Fibroblast of lung (primary cell): Measurements from ENCODE around the gene TPCN2. TPM values are rescaled to one million over a fixed set of nuclear protein-coding genes. Genes with fewer than 3 reads are reported as not detected.
"Not testable (repeated sequence)": the region's sequence is repeated elsewhere in the genome, so short reads cannot be mapped to it uniquely, and the experiment has no call there.

Experiments
- DNase-seq, 2 donors: peaks; one replicate each; pipeline versions ENCODE4 v3.0.0 to v3.0.0-alpha.2; 2010; ENCODE audit warnings: low read depth in 2 of 2
- H2AFZ ChIP-seq: 2 replicates; pipeline ENCODE4 v1.5.1; 2012; ENCODE audit warnings: low read length, control low read depth, inconsistent platforms
- H3K27ac ChIP-seq: 2 replicates; pipeline ENCODE4 v1.5.1; 2011; ENCODE audit warnings: low read length, control low read depth; ENCODE audit not compliant: insufficient read depth
- H3K27me3 ChIP-seq: 2 replicates; pipeline ENCODE4 v1.5.1; 2011; ENCODE audit warnings: mild to moderate bottlenecking, low read length; ENCODE audit not compliant: control insufficient read depth, insufficient read depth
- H3K36me3 ChIP-seq: 2 replicates; pipeline ENCODE4 v1.5.1; 2011; ENCODE audit warnings: low read length; ENCODE audit not compliant: control insufficient read depth, insufficient read depth
- H3K4me1 ChIP-seq: 2 replicates; pipeline ENCODE4 v1.5.1; 2011; ENCODE audit warnings: low read length; ENCODE audit not compliant: control insufficient read depth, insufficient read depth; ENCODE audit errors: extremely low read depth
- H3K4me2 ChIP-seq: 2 replicates; pipeline ENCODE4 v1.5.1; 2011; ENCODE audit warnings: low read length, control low read depth; ENCODE audit not compliant: insufficient read depth; ENCODE audit errors: extremely low read depth
- H3K4me3 ChIP-seq, 4 experiments: fragments of 200-600 bp in 1 of 4; sonication (generic) in 1 of 4; replicated peaks in 1 of 4; 2 replicates each; pipeline ENCODE4 v1.5.1; 2011 to 2016; ENCODE audit warnings: low read length in 4 of 4, low read depth in 3 of 4, mild to moderate bottlenecking in 3 of 4, control low read depth in 2 of 4, inconsistent platforms in 1 of 4, mixed read lengths in 1 of 4; ENCODE audit not compliant: insufficient read depth in 1 of 4; ENCODE audit errors: control extremely low read depth in 1 of 4
- H3K79me2 ChIP-seq: 2 replicates; pipeline ENCODE4 v1.5.1; 2012; ENCODE audit warnings: mild to moderate bottlenecking, low read length, inconsistent platforms; ENCODE audit not compliant: control insufficient read depth, insufficient read depth
- H3K9ac ChIP-seq: 2 replicates; pipeline ENCODE4 v1.5.1; 2011; ENCODE audit warnings: mild to moderate bottlenecking, low read length, control low read depth; ENCODE audit not compliant: insufficient read depth
- H3K9me3 ChIP-seq: 2 replicates; pipeline ENCODE4 v1.5.1; 2012; ENCODE audit warnings: low read depth, low read length; ENCODE audit not compliant: control insufficient read depth, insufficient read depth
- H4K20me1 ChIP-seq: 2 replicates; pipeline ENCODE4 v1.5.1; 2011; ENCODE audit warnings: low read length; ENCODE audit not compliant: control insufficient read depth, insufficient read depth; ENCODE audit errors: extremely low read depth
- CTCF ChIP-seq, 2 donors: IDR thresholded peaks in 1 of 2; conservative IDR thresholded peaks in 1 of 2; 1 replicate in 1 of 2; 2 replicates in 1 of 2; pipeline ENCODE4 v1.5.1; 2011 to 2012; ENCODE audit warnings: low read length in 2 of 2, control low read depth in 1 of 2, inconsistent platforms in 1 of 2, low read depth in 1 of 2, mild to moderate bottlenecking in 1 of 2
- EZH2 ChIP-seq: IDR thresholded peaks from 2 replicates; pipeline ENCODE4 v1.5.1; 2012; ENCODE audit warnings: low read length, control low read depth, mild to moderate bottlenecking; ENCODE audit errors: missing control alignments
- polyA plus RNA-seq, 2 donors: library from polyadenylated mRNA; depleted of rRNA in 1 of 2; stranded (reverse) in 1 of 2; unstranded in 1 of 2; fragments of >200 nt; gene quantifications; 2 replicates each; pipeline ENCODE4 v1.2.1, GENCODE V29; 2011 to 2012; ENCODE audit warnings: missing spikeins in 1 of 2
- total RNA-seq: library from RNA; depleted of rRNA; stranded (reverse); fragments of >200 nt; gene quantifications from 2 replicates; pipeline ENCODE4 v1.2.1, GENCODE V29; 2014

Gene TPCN2
- total and polyA plus RNA-seq, 2 donors (not counting 1 experiment from before 2014, with no cell fraction given): 9.7 to 11.7 TPM

- Histone ChIP-seq H4K20me1 (no peaks in the 10 kb centered on the region), H3K27ac (no peak overlapping the region), H3K4me1 (peaks cover 2% of the 10 kb centered on the region), H3K4me2 (no peak overlapping the region), H3K79me2 (no peaks in the 10 kb centered on the region), H3K36me3 (no peaks in the 10 kb centered on the region), H2AFZ (no peak overlapping the region), H3K27me3 (peaks cover 2% of the 10 kb centered on the region), H3K4me3 (no peak overlapping the region), H3K9me3 (no peaks in the 10 kb centered on the region), H3K9ac (no peak overlapping the region)
- TF ChIP-seq CTCF (conservative IDR thresholded peaks at IDR 0.05 in 1 of 2, IDR thresholded peaks at IDR 0.05 in 1 of 2; ENCODE audit: low read depth in 1 of 2, low read length in 2 of 2): no peak
- no peak for TF ChIP-seq EZH2
- no peak for DNase-seq
Measured at GRCh38 chr11:69132301-69132670, 83.6 kb downstream of the TPCN2 start.

GRCh38 chr11:69133251-69133650, 84.5 kb downstream of the TPCN2 start:
- Histone ChIP-seq H3K27me3 (no peaks in the 10 kb centered on the region), H3K79me2 (no peaks in the 10 kb centered on the region), H3K9ac (no peak overlapping the region), H3K4me3 (no peak overlapping the region), H3K9me3 (no peaks in the 10 kb centered on the region), H3K27ac (no peak overlapping the region), H3K4me2 (no peak overlapping the region), H2AFZ (no peak overlapping the region), H4K20me1 (no peaks in the 10 kb centered on the region), H3K4me1 (peaks cover 5% of the 10 kb centered on the region), H3K36me3 (no peaks in the 10 kb centered on the region)
- DNase-seq: no peak
- TF ChIP-seq EZH2 (no peak), CTCF (conservative IDR thresholded peaks at IDR 0.05 in 1 of 2, IDR thresholded peaks at IDR 0.05 in 1 of 2; ENCODE audit: low read depth in 1 of 2, low read length in 2 of 2) (no peak)

GRCh38 chr11:69134182-69134581, 85.5 kb downstream of the TPCN2 start:
- H4K20me1 ChIP-seq, H2AFZ ChIP-seq, H3K4me2 ChIP-seq, H3K27me3 ChIP-seq, H3K9ac ChIP-seq, H3K79me2 ChIP-seq, H3K4me3 ChIP-seq, H3K9me3 ChIP-seq, H3K27ac ChIP-seq, H3K36me3 ChIP-seq, DNase-seq, H3K4me1 ChIP-seq: not testable (repeated sequence)
